Esophagus muscularis mucosa (tissue), 4 donors: ENCODE results near the gene RTN4.
"Not testable (repeated sequence)": the region's sequence is repeated elsewhere in the genome, so short reads cannot be mapped to it uniquely, and the experiment has no call there.

Experiments
- EP300 ChIP-seq: sonication (generic); formaldehyde crosslinking; IDR thresholded peaks from one replicate; pipeline ENCODE4 v1.6.1; 2017; ENCODE audit warnings: antibody characterized with exemption
- POLR2A ChIP-seq: fragments of 450-650 bp; IDR thresholded peaks from one replicate; pipeline ENCODE4 v1.6.1; 2017; ENCODE audit warnings: antibody characterized with exemption, moderate library complexity, mild to moderate bottlenecking, low read depth
- POLR2AphosphoS5 ChIP-seq, 2 donors: sonication (generic); formaldehyde crosslinking; IDR thresholded peaks; one replicate each; pipeline ENCODE4 v1.6.1; 2017; ENCODE audit warnings: antibody characterized with exemption in 2 of 2
- TF ChIP-seq, protein P1 (sequence below), 3 experiments: fragments of 200-600 bp in 2 of 3; fragments of 450-650 bp in 1 of 3; sonication (generic) in 2 of 3; IDR thresholded peaks; one replicate each; pipeline ENCODE4 v1.5.1; 2017 to 2019; ENCODE audit warnings: antibody characterized with exemption in 3 of 3, mild to moderate bottlenecking in 2 of 3, moderate library complexity in 1 of 3

DNA sequence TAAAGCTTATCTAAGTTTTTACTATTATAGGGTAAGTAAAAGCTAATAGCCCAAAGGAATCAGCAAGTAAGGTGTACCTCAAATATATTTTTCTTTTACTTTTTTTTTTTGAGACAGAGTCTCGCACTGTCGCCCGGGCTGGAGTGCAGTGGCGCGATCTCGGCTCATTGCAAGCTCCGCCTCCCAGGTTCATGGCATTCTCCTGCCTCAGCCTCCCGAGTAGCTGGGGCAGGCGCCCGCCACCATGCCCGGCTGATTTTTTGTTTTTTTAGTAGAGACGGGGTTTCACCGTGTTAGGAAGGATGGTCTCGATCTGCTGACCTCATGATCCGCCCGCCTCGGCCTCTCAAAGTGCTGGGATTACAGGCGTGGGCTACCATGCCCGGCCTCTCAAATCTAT, 59.6 kb downstream of the RTN4 start:
- TF ChIP-seq, protein P1, sequence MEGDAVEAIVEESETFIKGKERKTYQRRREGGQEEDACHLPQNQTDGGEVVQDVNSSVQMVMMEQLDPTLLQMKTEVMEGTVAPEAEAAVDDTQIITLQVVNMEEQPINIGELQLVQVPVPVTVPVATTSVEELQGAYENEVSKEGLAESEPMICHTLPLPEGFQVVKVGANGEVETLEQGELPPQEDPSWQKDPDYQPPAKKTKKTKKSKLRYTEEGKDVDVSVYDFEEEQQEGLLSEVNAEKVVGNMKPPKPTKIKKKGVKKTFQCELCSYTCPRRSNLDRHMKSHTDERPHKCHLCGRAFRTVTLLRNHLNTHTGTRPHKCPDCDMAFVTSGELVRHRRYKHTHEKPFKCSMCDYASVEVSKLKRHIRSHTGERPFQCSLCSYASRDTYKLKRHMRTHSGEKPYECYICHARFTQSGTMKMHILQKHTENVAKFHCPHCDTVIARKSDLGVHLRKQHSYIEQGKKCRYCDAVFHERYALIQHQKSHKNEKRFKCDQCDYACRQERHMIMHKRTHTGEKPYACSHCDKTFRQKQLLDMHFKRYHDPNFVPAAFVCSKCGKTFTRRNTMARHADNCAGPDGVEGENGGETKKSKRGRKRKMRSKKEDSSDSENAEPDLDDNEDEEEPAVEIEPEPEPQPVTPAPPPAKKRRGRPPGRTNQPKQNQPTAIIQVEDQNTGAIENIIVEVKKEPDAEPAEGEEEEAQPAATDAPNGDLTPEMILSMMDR (IDR thresholded peaks at IDR 0.05) = not testable (repeated sequence)
- TF ChIP-seq POLR2AphosphoS5 (IDR thresholded peaks at IDR 0.05); POLR2A; EP300: not testable (repeated sequence)
